NB4 (cell line): ENCODE data around the gene UGT2A3.

Source experiments
- DNase-seq: peaks from one replicate; pipeline ENCODE4 v3.0.0; 2010; ENCODE audit warnings: low read depth
- H3K4me3 ChIP-seq: one replicate; pipeline ENCODE4 v1.5.1; 2011; ENCODE audit warnings: mild to moderate bottlenecking, low read depth, low read length, moderate library complexity
- MYC ChIP-seq: IDR thresholded peaks from 2 replicates; pipeline ENCODE4 v1.6.1; 2011; ENCODE audit warnings: low read depth, low read length
- POLR2A ChIP-seq: IDR thresholded peaks from 2 replicates; pipeline ENCODE4 v1.6.1; 2011; ENCODE audit warnings: mild to moderate bottlenecking; ENCODE audit not compliant: insufficient read length; ENCODE audit errors: extremely low read depth
- TF ChIP-seq, protein P1 (sequence below): IDR thresholded peaks from 2 replicates; pipeline ENCODE4 v1.6.1; 2011; ENCODE audit warnings: low read depth, low read length
- TF ChIP-seq, protein P2 (sequence below): IDR thresholded peaks from one replicate; pipeline ENCODE4 v1.5.1; 2012; ENCODE audit warnings: low read depth, low read length

The UGT2A3 gene

DNA sequence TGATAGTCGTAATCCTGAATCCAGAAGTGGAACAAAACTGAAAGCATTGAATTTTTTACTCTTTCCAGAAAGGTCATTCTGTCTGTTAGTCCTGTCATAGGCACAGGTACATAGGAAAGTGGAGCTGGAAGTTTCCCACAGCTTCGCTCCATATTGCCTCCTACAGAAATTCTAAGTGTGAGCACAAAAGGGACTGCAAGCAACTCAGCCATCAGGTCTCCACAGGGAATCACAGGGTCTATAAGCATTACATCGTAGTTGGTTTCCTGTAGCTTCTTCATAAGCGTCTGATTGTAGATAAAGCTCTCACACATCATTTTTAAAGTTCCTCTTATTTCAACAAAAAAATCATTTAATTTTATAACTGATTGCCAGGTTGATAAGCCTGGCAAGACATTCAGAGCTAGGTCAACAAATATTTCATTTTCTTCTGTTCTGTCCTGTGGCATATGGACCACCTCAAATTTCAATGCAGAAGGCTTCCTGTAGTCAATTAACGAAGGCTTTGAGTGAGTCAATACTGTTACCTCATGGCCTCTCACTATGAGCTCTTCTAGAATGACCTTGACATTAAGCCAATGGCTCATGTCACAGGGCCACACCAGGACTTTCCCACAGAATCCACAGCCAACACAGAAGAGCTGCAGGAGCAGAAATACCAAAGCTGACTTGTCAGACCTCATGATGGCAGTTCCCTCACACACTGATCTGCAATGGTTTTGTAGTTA lies at the start of gene UGT2A3:
Gene UGT2A3, minus strand, starts transcription at position 727 of the 728 bp plus-strand sequence. Its CDS starts 44 bp downstream, at position 683.
- TF ChIP-seq, protein P1, sequence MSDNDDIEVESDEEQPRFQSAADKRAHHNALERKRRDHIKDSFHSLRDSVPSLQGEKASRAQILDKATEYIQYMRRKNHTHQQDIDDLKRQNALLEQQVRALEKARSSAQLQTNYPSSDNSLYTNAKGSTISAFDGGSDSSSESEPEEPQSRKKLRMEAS, result no peak
- TF ChIP-seq MYC (no peak), POLR2A (no peak)
- TF ChIP-seq, protein P2, sequence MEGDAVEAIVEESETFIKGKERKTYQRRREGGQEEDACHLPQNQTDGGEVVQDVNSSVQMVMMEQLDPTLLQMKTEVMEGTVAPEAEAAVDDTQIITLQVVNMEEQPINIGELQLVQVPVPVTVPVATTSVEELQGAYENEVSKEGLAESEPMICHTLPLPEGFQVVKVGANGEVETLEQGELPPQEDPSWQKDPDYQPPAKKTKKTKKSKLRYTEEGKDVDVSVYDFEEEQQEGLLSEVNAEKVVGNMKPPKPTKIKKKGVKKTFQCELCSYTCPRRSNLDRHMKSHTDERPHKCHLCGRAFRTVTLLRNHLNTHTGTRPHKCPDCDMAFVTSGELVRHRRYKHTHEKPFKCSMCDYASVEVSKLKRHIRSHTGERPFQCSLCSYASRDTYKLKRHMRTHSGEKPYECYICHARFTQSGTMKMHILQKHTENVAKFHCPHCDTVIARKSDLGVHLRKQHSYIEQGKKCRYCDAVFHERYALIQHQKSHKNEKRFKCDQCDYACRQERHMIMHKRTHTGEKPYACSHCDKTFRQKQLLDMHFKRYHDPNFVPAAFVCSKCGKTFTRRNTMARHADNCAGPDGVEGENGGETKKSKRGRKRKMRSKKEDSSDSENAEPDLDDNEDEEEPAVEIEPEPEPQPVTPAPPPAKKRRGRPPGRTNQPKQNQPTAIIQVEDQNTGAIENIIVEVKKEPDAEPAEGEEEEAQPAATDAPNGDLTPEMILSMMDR, result no peak
- DNase-seq, result no peak
- H3K4me3 ChIP-seq, result no peak within 1 kb of the TSS

DNA sequence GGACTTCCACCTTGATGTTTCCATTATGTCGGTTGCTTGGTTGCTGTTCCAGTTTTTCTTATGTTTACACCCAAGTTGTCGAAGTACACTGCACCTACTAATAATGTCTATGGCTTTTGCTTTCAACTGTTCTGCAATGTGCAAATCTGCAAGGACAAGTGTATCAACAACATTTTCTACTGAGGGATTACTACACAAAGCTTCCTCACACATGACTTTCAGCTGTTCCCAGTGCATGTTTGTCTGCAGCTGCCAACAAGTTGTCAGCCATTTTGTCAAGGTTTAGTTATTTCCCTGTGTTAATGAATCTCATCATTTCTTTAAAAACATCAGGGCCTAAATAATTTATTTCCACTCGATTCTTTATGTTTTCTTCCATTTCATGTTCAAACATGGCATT lies 45.4 kb upstream of the UGT2A3 start:
- DNase-seq, result no peak
- H3K4me3 ChIP-seq, result no peak overlapping the region
- TF ChIP-seq, protein P1, result no peak
- TF ChIP-seq, protein P2, result no peak
- TF ChIP-seq MYC (no peak), POLR2A (no peak)

DNA sequence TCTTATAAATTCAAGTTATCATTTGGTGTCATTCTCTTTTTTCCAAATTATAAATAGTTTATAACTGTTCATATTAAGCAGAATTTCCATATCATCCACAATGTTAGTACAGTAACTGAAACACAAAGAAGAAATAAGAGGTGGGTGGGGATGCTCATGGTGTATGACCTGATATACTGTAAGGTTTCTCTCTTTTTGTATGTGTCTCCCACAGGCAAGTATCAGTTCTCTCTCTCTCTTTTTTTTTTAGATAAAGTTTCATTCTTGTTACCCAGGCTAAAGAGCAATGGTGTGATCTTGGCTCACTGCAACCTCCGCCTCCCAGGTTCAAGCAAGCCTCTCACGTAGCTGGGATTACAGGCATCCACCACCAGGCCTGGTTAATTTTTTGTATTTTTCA lies 43.7 kb upstream of the UGT2A3 start:
- TF ChIP-seq MYC, result no peak
- TF ChIP-seq, protein P1, result no peak
- TF ChIP-seq, protein P2, result no peak
- TF ChIP-seq POLR2A, result no peak
- no peak overlapping the region for H3K4me3 ChIP-seq
- no peak for DNase-seq

DNA sequence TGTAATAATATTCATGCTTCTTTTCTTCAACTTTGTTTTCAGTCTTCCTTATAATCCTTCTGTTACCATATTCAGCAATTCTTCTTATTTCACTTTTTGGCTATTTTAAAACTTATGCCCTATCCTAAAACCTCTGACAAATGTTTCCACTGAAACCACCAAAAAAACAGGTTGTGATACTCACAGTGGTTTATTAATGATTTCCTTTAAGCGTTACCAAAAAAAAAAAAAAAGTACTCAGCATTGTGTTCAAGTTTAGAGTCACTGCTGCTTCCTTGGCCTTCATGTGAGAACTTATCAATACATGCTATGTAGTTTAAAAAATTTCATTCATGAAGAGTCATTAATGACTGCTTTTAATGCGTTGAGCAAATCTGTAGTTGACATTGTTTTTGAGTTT lies 35.4 kb upstream of the UGT2A3 start:
- TF ChIP-seq, protein P1, result no peak
- TF ChIP-seq MYC (no peak), POLR2A (no peak)
- TF ChIP-seq, protein P2, result no peak
- no peak overlapping the region for H3K4me3 ChIP-seq
- no peak for DNase-seq

DNA sequence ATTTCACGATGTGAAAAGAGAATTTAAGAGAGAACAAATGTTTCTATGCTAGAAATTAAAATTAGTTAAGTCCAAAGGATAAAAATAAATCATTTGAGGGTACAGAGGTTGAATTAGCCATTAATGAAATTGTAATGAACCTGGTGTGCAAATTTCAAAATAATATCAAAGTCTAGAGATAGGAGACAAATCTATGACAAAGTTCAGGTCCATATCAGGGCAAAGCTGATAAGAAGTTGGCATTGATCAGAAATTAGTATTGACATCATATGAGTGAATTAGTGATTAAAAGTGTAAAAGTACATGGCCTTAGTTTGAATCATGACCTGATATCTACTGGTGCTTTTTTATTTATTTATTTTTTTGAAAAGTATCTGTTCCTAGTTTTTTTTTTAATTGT lies 33.8 kb upstream of the UGT2A3 start:
- TF ChIP-seq, protein P2, result no peak
- no peak for TF ChIP-seq POLR2A
- TF ChIP-seq, protein P1, result no peak
- TF ChIP-seq MYC, result no peak
- H3K4me3 ChIP-seq, result no peak overlapping the region
- DNase-seq, result no peak
